B cell (primary cell): ENCODE results near the gene LNPK.

Experiments used
- EZH2 ChIP-seq: IDR thresholded peaks from 2 replicates; pipeline ENCODE4 v1.6.1; 2012; ENCODE audit warnings: borderline replicate concordance, low read depth, mild to moderate bottlenecking, moderate library complexity, low read length; ENCODE audit not compliant: insufficient read depth, poor library complexity, severe bottlenecking
- TF ChIP-seq, protein P1 (sequence below): fragments of 200-600 bp; IDR thresholded peaks from one replicate; pipeline ENCODE4 v1.8.0; 2022; ENCODE audit warnings: antibody characterized with exemption, mild to moderate bottlenecking

- TF ChIP-seq, protein P1, sequence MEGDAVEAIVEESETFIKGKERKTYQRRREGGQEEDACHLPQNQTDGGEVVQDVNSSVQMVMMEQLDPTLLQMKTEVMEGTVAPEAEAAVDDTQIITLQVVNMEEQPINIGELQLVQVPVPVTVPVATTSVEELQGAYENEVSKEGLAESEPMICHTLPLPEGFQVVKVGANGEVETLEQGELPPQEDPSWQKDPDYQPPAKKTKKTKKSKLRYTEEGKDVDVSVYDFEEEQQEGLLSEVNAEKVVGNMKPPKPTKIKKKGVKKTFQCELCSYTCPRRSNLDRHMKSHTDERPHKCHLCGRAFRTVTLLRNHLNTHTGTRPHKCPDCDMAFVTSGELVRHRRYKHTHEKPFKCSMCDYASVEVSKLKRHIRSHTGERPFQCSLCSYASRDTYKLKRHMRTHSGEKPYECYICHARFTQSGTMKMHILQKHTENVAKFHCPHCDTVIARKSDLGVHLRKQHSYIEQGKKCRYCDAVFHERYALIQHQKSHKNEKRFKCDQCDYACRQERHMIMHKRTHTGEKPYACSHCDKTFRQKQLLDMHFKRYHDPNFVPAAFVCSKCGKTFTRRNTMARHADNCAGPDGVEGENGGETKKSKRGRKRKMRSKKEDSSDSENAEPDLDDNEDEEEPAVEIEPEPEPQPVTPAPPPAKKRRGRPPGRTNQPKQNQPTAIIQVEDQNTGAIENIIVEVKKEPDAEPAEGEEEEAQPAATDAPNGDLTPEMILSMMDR, result no peak
- no peak for TF ChIP-seq EZH2
These were observed 70.3 kb downstream of the LNPK start for GRCh38 chr2:175931805-175932204.
